GM12878 (cell line): ENCODE results near the gene MED22. TPM values are rescaled to one million over a fixed set of nuclear protein-coding genes. Genes with fewer than 3 reads are reported as not detected.

Experiments
- ATAC-seq: fragments of 200-7000 bp; cut with Tn5 transposase; 3 replicates; pipeline ENCODE4 v1.9.1; 2020; ENCODE audit warnings: mild to moderate bottlenecking, moderate library complexity
- BruUV-seq: library from RNA; stranded (reverse); fragments of 400-500 nt; replicated peaks from 2 replicates; lab custom pipeline; 2021; lab: Mats Ljungman, UMichigan
- CTCF ChIA-PET: fragments of 300-600 bp; sonication (Branson Sonifier 250); formaldehyde crosslinking; extraction: SDS; loops from one replicate; lab custom pipeline; 2021; ENCODE audit warnings: inconsistent platforms; lab: Yijun Ruan, JAX
- POLR2A ChIA-PET: fragments of 350-600 bp; formaldehyde crosslinking; extraction: SDS; loops from one replicate; lab custom pipeline; 2021; ENCODE audit warnings: inconsistent platforms; lab: Charles Lee
- RAD21 ChIA-PET: fragments of 300-600 bp; sonication (Branson Sonifier 250); formaldehyde crosslinking; loops from one replicate; lab custom pipeline; 2023; ENCODE audit warnings: antibody characterized with exemption; ENCODE audit not compliant: unreplicated experiment; lab: Charles Lee
- SMC1A ChIA-PET: fragments of 300-600 bp; sonication (Branson Sonifier 250); formaldehyde crosslinking; loops from one replicate; lab custom pipeline; 2023; ENCODE audit not compliant: unreplicated experiment, uncharacterized antibody; lab: Charles Lee
- DNase-seq: peaks from one replicate; pipeline ENCODE4 v3.0.0-alpha.2; 2011; ENCODE audit warnings: low read depth, low spot score
- FAIRE-seq: peaks from 3 replicates; lab custom pipeline; 2011; peaks lifted over from hg19 to GRCh38; lab: Jason Lieb, UNC
- H2AFZ ChIP-seq: 2 replicates; pipeline ENCODE4 v1.6.0; 2011; ENCODE audit warnings: low read depth, low read length, control low read depth; ENCODE audit not compliant: control insufficient read depth
- H3K27ac ChIP-seq: 2 replicates; pipeline ENCODE4 v1.5.1; 2011; ENCODE audit warnings: control low read depth; ENCODE audit not compliant: control insufficient read depth, insufficient read depth
- H3K27me3 ChIP-seq, 2 experiments: replicated peaks in 1 of 2; 2 replicates each; pipeline versions ENCODE4 v1.6.0 to v1.6.1; 2011; ENCODE audit warnings: low read length in 1 of 2; ENCODE audit not compliant: control insufficient read depth in 2 of 2, insufficient read depth in 2 of 2
- H3K36me3 ChIP-seq, 2 experiments: 2 replicates each; pipeline ENCODE4 v1.5.1; 2011; ENCODE audit warnings: low read length in 1 of 2; ENCODE audit not compliant: control insufficient read depth in 2 of 2, insufficient read depth in 2 of 2
- H3K4me1 ChIP-seq: 2 replicates; pipeline ENCODE4 v1.6.1; 2011; ENCODE audit warnings: mild to moderate bottlenecking, low read length, moderate library complexity, mixed read lengths; ENCODE audit not compliant: control insufficient read depth, insufficient read depth
- H3K4me2 ChIP-seq: 2 replicates; pipeline ENCODE4 v1.6.0; 2011; ENCODE audit warnings: control low read depth; ENCODE audit not compliant: control insufficient read depth, insufficient read depth
- H3K4me3 ChIP-seq: fragments of 200-600 bp; sonication (generic); 2 replicates; pipeline ENCODE4 v1.5.1; 2016
- H3K79me2 ChIP-seq: 2 replicates; pipeline ENCODE4 v1.6.0; 2011; ENCODE audit warnings: low read length; ENCODE audit not compliant: control insufficient read depth, insufficient read depth
- H3K9ac ChIP-seq: 2 replicates; pipeline ENCODE4 v1.8.0; 2011; ENCODE audit warnings: low read length, control low read depth, mixed read lengths; ENCODE audit not compliant: control insufficient read depth, insufficient read depth
- H3K9me3 ChIP-seq: replicated peaks from 3 replicates; pipeline ENCODE4 v1.5.1; 2011; ENCODE audit warnings: mild to moderate bottlenecking, low read length; ENCODE audit not compliant: control insufficient read depth, insufficient read depth
- H4K20me1 ChIP-seq: 2 replicates; pipeline ENCODE4 v1.6.0; 2011; ENCODE audit not compliant: control insufficient read depth, insufficient read depth
- CEBPB ChIP-seq, 2 experiments: fragments of 150-350 bp in 1 of 2; IDR thresholded peaks; 2 replicates each; pipeline ENCODE4 v1.6.1; 2012 to 2014; ENCODE audit warnings: low read depth in 2 of 2, low read length in 2 of 2, borderline replicate concordance in 1 of 2, inconsistent platforms in 1 of 2
- IKZF2 ChIP-seq, 2 experiments: fragments of 450-650 bp; IDR thresholded peaks; 2 replicates each; pipeline ENCODE4 v1.6.1; 2017; ENCODE audit warnings: mild to moderate bottlenecking in 2 of 2, moderate library complexity in 2 of 2
- NFYA ChIP-seq: IDR thresholded peaks from 2 replicates; pipeline ENCODE4 v1.6.1; 2011; ENCODE audit warnings: low read depth, mild to moderate bottlenecking, low read length, improper control_type of control experiment, borderline replicate concordance
- PAX8 ChIP-seq: fragments of 450-650 bp; IDR thresholded peaks from 2 replicates; pipeline ENCODE4 v1.6.1; 2017; ENCODE audit warnings: mild to moderate bottlenecking, moderate library complexity
- POLR2AphosphoS2 ChIP-seq: IDR thresholded peaks from 2 replicates; pipeline ENCODE4 v1.6.1; 2011; ENCODE audit warnings: low read depth, mild to moderate bottlenecking, low read length, improper control_type of control experiment, moderate library complexity
- WGBS: methylation state at CpG from one replicate; pipeline ENCODE4 v1.1.6; 2016; ENCODE audit warnings: low lambda C conversion rate; ENCODE audit not compliant: insufficient replicate concordance, insufficient coverage; ENCODE audit errors: missing lambda C conversion rate; 5-methylcytosine and 5-hydroxymethylcytosine counted together
- in situ Hi-C: fragments of 300-500 bp; cut with MboI; formaldehyde crosslinking; loops from 9 replicates; pipeline ENCODE4 v1.14.3; 2018; ENCODE audit warnings: mixed read lengths
- intact Hi-C: fragments of 100-400 bp; cut with micrococcal nuclease; formaldehyde crosslinking; loops from one replicate; pipeline ENCODE4 v1.14.2; 2022; ENCODE audit not compliant: unreplicated experiment
- polyA plus RNA-seq, 11 experiments: library from polyadenylated mRNA; depleted of rRNA in 4 of 11; unstranded in 6 of 11; stranded (reverse) in 5 of 11; fragments of >200 nt; fragmentation: Nextera tagmentation in 4 of 11; fragmentation: Illumina TruSeq in 1 of 11; extraction: Ambion mirVana in 4 of 11; extraction: Trizol in 1 of 11; gene quantifications; 1 replicate in 1 of 11; 2 replicates in 10 of 11; pipeline versions ENCODE4 v1.2.1 to v1.2.3, GENCODE V29; 2011 to 2016; ENCODE audit warnings: inconsistent platforms in 2 of 11, missing spikeins in 2 of 11, low read depth in 1 of 11
- total RNA-seq, 4 experiments: library from RNA; depleted of rRNA in 3 of 4; stranded (reverse); fragments of >200 nt in 3 of 4; fragmentation: Illumina TruSeq in 1 of 4; extraction: Trizol in 1 of 4; gene quantifications; 2 replicates each; pipeline versions ENCODE4 v1.2.1 to v1.2.3, GENCODE V29; 2013 to 2021
- TF ChIP-seq, protein P1 (sequence below), 3 experiments: IDR thresholded peaks in 2 of 3; conservative IDR thresholded peaks in 1 of 3; 2 replicates each; pipeline ENCODE4 v1.5.1; 2011; ENCODE audit warnings: low read depth in 3 of 3, low read length in 3 of 3, mild to moderate bottlenecking in 3 of 3, control low read depth in 2 of 3, moderate library complexity in 2 of 3, inconsistent platforms in 1 of 3, mixed read lengths in 1 of 3; ENCODE audit not compliant: control insufficient read depth in 2 of 3, insufficient read depth in 1 of 3; ENCODE audit errors: extremely low read depth in 1 of 3
- TF ChIP-seq, protein P2 (sequence below): fragments of 450-650 bp; IDR thresholded peaks from 2 replicates; pipeline ENCODE4 v1.6.1; 2016; ENCODE audit warnings: mild to moderate bottlenecking, moderate library complexity, borderline replicate concordance

The MED22 gene
- total and polyA plus RNA-seq, 10 of the 15 experiments (the other 5 are each of a cell fraction or from before 2014, with no cell fraction given) = 1.4 to 42.1 (median 24.6) TPM

DNA sequence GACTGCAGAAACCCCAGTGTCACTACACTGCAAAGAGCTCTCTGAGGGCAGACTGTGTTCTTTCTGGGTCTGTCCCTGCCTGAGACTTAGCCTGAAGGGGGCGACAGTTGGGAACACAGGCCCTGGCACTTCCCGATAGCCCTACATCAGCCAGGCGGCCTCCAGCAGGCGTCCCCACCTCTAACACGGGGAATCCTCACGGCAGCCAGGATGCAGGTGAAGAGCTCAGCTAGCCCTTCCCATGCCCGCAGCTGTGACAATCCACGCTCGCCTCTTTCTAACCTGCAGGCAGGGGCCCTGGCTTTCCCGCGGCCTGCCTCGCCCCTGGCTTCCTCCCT, 5.9 kb downstream of the MED22 start:
- POLR2A ChIA-PET = interaction anchor here (0.8 to 1.0 kb wide), 3 partner anchors 12 to 37 kb away, joined by 3 read pairs; no protein-coding TSS in a partner anchor
- CTCF ChIA-PET = interaction anchor here (1.6 kb wide), 1 partner anchor 31 kb away, joined by 3 read pairs; no protein-coding TSS in a partner anchor
- FAIRE-seq (no peak), ATAC-seq (peak; percentile 10; the same call in 2 of the 3 replicates), DNase-seq (no peak)
- H3K4me1 ChIP-seq = peaks cover 21% of the 10 kb centered on the region
- 75% methylated on average over 12 of the region's 12 CpGs for WGBS
- no peak overlapping the region for H2AFZ ChIP-seq
- H3K9ac ChIP-seq = no peak overlapping the region
- no peak overlapping the region for H3K4me3 ChIP-seq
- peaks cover 10 to 23% of the 10 kb centered on the region in 2 experiments for H3K36me3 ChIP-seq
- in situ Hi-C loops = no loop called here
- intact Hi-C loops = no loop called here
- no peak overlapping the region for H3K27ac ChIP-seq
- H3K79me2 ChIP-seq = peaks cover 13% of the 10 kb centered on the region
- SMC1A ChIA-PET = no interaction called here
- H4K20me1 ChIP-seq = no peaks in the 10 kb centered on the region
- no peak overlapping the region for H3K4me2 ChIP-seq
- RAD21 ChIA-PET = no interaction called here
- H3K9me3 ChIP-seq = no peaks in the 10 kb centered on the region
- H3K27me3 ChIP-seq = no peaks in the 10 kb centered on the region
- no TSS peak for BruUV-seq
- TF ChIP-seq, protein P1, sequence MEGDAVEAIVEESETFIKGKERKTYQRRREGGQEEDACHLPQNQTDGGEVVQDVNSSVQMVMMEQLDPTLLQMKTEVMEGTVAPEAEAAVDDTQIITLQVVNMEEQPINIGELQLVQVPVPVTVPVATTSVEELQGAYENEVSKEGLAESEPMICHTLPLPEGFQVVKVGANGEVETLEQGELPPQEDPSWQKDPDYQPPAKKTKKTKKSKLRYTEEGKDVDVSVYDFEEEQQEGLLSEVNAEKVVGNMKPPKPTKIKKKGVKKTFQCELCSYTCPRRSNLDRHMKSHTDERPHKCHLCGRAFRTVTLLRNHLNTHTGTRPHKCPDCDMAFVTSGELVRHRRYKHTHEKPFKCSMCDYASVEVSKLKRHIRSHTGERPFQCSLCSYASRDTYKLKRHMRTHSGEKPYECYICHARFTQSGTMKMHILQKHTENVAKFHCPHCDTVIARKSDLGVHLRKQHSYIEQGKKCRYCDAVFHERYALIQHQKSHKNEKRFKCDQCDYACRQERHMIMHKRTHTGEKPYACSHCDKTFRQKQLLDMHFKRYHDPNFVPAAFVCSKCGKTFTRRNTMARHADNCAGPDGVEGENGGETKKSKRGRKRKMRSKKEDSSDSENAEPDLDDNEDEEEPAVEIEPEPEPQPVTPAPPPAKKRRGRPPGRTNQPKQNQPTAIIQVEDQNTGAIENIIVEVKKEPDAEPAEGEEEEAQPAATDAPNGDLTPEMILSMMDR (IDR thresholded peaks at IDR 0.05 in 2 of 3, conservative IDR thresholded peaks at IDR 0.05 in 1 of 3; ENCODE audit: control insufficient read depth in 2 of 3, extremely low read depth in 1 of 3, insufficient read depth in 1 of 3, low read depth in 3 of 3, low read length in 3 of 3) = 0 out of 6 replicates have a peak, but pooled peaks of 1 of the 3 experiments have one; percentile 24
- TF ChIP-seq NFYA (no peak), POLR2AphosphoS2 (no peak), IKZF2 (IDR thresholded peaks at IDR 0.05) (no peak), PAX8 (no peak), CEBPB (IDR thresholded peaks at IDR 0.05; ENCODE audit: borderline replicate concordance in 1 of 2, low read depth in 2 of 2, low read length in 2 of 2) (no peak)
- TF ChIP-seq, protein P2, sequence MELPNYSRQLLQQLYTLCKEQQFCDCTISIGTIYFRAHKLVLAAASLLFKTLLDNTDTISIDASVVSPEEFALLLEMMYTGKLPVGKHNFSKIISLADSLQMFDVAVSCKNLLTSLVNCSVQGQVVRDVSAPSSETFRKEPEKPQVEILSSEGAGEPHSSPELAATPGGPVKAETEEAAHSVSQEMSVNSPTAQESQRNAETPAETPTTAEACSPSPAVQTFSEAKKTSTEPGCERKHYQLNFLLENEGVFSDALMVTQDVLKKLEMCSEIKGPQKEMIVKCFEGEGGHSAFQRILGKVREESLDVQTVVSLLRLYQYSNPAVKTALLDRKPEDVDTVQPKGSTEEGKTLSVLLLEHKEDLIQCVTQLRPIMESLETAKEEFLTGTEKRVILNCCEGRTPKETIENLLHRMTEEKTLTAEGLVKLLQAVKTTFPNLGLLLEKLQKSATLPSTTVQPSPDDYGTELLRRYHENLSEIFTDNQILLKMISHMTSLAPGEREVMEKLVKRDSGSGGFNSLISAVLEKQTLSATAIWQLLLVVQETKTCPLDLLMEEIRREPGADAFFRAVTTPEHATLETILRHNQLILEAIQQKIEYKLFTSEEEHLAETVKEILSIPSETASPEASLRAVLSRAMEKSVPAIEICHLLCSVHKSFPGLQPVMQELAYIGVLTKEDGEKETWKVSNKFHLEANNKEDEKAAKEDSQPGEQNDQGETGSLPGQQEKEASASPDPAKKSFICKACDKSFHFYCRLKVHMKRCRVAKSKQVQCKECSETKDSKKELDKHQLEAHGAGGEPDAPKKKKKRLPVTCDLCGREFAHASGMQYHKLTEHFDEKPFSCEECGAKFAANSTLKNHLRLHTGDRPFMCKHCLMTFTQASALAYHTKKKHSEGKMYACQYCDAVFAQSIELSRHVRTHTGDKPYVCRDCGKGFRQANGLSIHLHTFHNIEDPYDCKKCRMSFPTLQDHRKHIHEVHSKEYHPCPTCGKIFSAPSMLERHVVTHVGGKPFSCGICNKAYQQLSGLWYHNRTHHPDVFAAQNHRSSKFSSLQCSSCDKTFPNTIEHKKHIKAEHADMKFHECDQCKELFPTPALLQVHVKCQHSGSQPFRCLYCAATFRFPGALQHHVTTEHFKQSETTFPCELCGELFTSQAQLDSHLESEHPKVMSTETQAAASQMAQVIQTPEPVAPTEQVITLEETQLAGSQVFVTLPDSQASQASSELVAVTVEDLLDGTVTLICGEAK = no peak
- TF ChIP-seq, all 136 proteins: peak for 1
